ENCODE measurements around the gene GPATCH1.

Gene GPATCH1

DNA sequence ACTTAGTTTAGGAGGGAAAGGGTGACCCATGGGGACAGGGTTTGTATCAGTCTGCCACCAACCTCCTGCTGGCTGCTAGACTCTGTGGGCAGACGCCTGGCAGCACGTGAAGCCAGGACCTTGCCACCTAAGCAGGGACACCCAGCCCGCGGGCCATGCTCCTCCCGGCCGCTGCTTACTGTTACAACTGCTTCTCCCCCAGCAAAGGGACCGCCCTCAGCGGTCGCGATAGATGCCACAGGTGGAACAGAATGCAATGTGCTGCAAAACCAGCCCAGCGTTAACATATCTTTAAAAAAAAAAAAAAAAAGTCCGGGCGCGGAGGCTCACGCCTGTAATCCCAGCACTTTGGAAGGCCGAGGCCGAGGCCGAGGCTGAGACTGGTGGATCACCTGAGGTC lies 14.4 kb upstream of the GPATCH1 start:
- TF ChIP-seq, protein P1, sequence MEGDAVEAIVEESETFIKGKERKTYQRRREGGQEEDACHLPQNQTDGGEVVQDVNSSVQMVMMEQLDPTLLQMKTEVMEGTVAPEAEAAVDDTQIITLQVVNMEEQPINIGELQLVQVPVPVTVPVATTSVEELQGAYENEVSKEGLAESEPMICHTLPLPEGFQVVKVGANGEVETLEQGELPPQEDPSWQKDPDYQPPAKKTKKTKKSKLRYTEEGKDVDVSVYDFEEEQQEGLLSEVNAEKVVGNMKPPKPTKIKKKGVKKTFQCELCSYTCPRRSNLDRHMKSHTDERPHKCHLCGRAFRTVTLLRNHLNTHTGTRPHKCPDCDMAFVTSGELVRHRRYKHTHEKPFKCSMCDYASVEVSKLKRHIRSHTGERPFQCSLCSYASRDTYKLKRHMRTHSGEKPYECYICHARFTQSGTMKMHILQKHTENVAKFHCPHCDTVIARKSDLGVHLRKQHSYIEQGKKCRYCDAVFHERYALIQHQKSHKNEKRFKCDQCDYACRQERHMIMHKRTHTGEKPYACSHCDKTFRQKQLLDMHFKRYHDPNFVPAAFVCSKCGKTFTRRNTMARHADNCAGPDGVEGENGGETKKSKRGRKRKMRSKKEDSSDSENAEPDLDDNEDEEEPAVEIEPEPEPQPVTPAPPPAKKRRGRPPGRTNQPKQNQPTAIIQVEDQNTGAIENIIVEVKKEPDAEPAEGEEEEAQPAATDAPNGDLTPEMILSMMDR (IDR thresholded peaks at IDR 0.05; ENCODE audit: low read depth, low read length): no peak

DNA sequence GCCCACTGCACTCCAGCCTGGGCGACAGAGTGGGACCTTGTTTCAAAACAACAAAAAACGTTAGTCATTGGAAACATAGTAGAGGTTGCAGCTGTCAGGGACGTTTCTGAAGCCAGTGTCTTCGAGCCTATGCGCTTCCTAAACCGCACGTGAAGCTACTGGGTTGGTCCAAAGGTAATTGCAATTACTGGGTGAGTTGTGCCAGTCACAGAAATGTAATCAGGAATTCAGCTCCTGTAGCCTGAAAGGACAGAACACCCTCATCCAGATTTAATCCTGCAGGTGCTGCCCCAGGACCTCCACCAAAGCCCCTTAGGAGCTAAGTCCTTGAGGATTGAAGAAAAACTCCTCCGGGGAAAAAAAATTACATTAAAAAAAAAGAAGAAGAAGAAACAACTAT lies 13.9 kb upstream of the GPATCH1 start:
- no peak overlapping the region for H3K4me3 ChIP-seq (ENCODE audit: low read depth, low read length)
- TF ChIP-seq, protein P1 (IDR thresholded peaks at IDR 0.05; ENCODE audit: low read depth, low read length): no peak

More for the DNA sequence above, 14.4 kb upstream of the GPATCH1 start:
- no peak overlapping the region for H3K4me3 ChIP-seq (ENCODE audit: low read depth, low read length)

DNA sequence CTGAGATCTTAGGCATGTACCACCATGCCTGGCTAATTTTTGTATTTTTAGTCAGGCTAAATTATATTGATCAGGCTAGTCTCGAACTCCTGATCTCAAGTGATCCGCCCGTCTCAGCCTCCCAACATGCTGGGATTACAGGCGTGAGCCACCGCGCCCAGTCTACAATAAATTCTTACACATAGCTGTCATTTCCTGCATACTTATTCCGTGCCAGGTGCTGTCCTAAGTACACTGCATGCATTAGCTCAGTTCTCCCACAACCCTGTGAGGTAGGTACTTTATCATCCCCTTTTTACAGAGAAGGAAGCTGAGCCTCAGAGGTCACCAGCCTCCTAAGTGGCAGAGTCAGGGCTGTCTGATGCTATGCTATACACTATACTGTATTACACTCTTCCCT lies 9.1 kb upstream of the GPATCH1 start:
- TF ChIP-seq, protein P1 (IDR thresholded peaks at IDR 0.05; ENCODE audit: low read depth, low read length): no peak
- H3K4me3 ChIP-seq (ENCODE audit: low read depth, low read length): no peak overlapping the region

DNA sequence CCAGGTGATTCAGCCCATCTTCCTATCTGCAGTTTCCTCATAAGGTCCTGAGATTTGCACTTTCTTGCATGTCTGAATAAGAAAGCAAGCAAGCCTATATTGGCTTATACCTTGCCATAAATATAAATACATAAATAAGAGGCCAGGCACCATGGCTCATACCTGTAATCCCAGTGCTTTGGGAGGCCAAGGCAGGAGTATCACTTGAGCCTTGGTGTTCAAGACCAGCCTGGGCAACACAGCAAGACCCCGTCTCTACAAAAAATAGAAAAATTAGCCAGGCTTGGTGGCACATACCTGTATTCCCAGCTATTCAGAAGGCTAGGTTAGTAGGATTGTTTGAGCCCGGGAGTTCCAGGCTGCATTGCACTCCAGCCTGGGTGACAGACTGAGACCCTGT lies 5.5 kb upstream of the GPATCH1 start:
- TF ChIP-seq, protein P1 (IDR thresholded peaks at IDR 0.05; ENCODE audit: low read depth, low read length): no peak
- no peak overlapping the region for H3K4me3 ChIP-seq (ENCODE audit: low read depth, low read length)

DNA sequence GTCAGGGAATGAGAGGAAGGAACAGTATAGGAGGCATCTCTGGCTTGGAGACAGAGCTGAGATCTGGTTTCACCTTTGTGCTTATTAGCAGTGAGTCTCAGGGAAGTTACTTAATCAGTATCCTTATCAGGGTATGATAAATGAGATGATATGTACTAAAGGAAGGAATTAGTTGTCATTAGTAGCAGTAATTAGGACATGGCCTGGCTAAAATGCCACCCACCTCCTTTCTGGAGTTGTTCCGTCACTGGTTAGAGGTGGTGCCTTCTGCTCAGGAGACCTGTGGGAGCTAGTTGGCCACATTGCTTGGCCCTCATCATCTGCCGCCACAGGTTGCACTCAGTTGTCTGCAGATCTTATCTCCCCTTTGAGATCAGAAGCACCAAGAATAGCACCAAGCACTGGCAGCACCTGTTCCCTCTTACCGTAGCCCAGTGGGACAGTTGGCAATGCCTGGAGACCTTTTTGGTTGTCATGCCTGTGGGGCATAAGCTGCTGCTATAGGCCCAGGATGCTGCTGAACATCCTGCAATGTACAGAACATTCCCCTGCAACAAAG lies 4.7 kb downstream of the GPATCH1 start:
- no peak overlapping the region for H3K4me3 ChIP-seq (ENCODE audit: low read depth, low read length)
- TF ChIP-seq, protein P1 (IDR thresholded peaks at IDR 0.05; ENCODE audit: low read depth, low read length): no peak

DNA sequence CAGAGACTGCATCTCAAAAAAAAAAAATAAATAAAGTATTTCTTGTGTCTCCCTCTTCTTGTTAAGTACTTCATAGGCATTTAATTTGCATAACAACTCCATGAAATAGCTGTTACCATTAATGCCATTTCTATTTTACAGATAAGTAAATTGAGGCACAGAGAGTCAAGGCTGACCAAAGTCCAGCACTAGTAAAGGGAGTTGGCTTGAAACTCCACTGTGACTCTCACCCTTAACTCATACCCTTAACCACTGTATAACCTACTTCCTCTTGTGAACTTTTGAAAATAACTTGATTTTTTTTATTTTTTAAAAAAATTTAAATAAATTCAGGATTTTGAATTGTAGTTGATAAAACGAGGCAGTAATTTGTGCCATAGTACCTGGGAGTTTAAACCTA lies 6.0 kb downstream of the GPATCH1 start:
- TF ChIP-seq, protein P1 (IDR thresholded peaks at IDR 0.05; ENCODE audit: low read depth, low read length): no peak
- no peak overlapping the region for H3K4me3 ChIP-seq (ENCODE audit: low read depth, low read length)

DNA sequence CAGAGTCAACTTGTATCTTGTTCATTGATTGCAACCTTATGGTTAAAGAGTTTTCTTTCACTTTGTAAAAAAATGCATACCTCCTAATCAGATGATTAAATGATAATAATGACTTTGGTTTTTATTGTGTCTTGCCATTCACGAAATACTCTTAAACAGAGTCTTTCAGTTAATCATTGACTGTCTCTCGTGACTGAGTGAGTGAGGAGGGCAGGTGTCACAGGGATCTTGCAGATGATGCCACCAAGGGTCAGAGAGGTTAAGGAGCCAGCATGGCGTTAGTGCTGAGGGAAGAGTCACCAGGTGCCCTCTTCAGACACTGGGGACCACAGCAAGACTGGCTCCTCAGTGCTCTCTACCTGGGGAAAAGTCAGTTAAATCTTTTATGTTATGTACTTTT lies 8.0 kb downstream of the GPATCH1 start:
- TF ChIP-seq, protein P1 (IDR thresholded peaks at IDR 0.05; ENCODE audit: low read depth, low read length): no peak
- H3K4me3 ChIP-seq (ENCODE audit: low read depth, low read length): no peak overlapping the region
